ENCODE data around the gene CA7.
"Not testable (repeated sequence)": the region's sequence is repeated elsewhere in the genome, so short reads cannot be mapped to it uniquely, and the experiment has no call there.

CA7 gene

DNA sequence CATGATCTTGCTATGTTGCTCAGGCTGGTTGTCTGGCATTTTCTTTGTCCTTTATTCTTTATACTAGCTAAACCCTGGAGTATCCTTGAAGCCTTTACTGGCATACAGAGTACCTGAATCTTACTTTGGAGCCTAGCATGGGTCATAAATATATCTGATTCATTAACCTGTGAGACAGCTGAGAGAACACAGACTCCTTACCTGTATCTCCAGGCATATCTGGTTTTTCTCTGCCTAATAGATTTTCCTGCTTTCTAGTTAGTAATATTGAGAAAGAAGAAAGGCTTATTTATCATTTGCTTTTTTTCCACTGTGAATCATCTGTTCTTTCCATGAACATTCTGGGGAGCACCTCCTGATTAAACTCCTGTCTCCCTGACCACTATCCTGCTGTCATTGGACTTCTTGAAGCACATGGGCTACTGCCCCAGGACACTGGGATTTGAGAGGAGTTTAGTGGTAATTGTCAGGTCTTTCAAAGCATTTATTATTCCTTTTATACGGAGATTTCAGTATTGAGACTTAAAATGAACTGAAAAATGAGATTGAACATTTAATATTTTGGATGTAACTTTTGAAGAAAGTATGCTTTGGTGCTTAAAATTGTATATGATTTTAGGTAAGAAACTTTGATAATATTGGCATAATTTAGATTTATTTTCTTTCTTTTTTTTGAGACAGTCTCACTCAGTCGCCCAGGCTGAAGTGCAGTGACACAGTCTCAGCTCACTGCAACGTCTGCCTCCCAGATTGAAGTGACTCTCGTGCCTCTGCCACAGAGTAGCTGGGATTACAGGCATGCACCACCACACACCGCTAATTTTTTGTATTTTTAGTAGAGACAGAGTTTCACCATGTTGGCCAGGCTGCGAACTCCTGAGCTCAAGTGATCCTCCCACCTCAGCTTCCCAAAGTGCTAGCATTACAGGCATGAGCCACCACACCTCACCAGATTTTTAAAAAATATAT, 44.7 kb downstream of the CA7 start:
- H3K9me3 ChIP-seq (ENCODE audit: control insufficient read depth, low read length) = no peaks in the 10 kb centered on the region
- H3K9ac ChIP-seq (ENCODE audit: low read length) = no peak overlapping the region
- peaks cover 52% of the 10 kb centered on the region for H3K36me3 ChIP-seq (ENCODE audit: control insufficient read depth, insufficient read depth, low read length, severe bottlenecking)
- no peaks in the 10 kb centered on the region for H3K27me3 ChIP-seq (replicated peaks; ENCODE audit: control insufficient read depth, insufficient read depth, low read length)
- H3K4me3 ChIP-seq (ENCODE audit: low read length) = no peak overlapping the region
- no peak for DNase-seq (ENCODE audit: low read depth)
- peaks cover 16% of the 10 kb centered on the region for H3K4me1 ChIP-seq (ENCODE audit: control insufficient read depth, insufficient read depth, low read length)

DNA sequence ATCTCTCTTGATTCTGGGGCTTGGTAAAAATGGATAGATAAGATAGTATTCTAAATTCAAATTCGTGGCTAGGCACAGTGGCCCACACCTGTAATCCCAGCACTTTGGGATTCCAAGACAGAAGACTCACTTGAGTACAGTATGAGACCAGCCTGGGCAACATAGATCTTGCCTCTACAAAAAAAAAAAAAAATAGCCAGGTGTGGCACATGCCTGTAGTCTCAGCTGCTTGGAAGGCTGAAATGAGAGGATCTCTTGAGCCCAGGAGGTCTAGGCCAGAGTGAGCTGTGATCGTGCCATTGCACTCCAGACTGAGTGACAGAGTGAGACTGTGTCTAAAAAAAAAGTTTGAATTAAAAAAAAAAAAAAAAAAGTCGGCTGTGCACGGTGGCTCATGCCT, 45.4 kb downstream of the CA7 start:
- Histone ChIP-seq H3K27me3 (replicated peaks; ENCODE audit: control insufficient read depth, insufficient read depth, low read length) (no peaks in the 10 kb centered on the region), H3K4me3 (ENCODE audit: low read length) (no peak overlapping the region), H3K9me3 (ENCODE audit: control insufficient read depth, low read length) (no peaks in the 10 kb centered on the region), H3K36me3 (ENCODE audit: control insufficient read depth, insufficient read depth, low read length, severe bottlenecking) (peaks cover 49% of the 10 kb centered on the region), H3K4me1 (ENCODE audit: control insufficient read depth, insufficient read depth, low read length) (peaks cover 16% of the 10 kb centered on the region), H3K9ac (ENCODE audit: low read length) (no peak overlapping the region)
- DNase-seq (ENCODE audit: low read depth) = no peak

- Histone ChIP-seq H3K9ac (ENCODE audit: low read length) (no peak overlapping the region), H3K36me3 (ENCODE audit: control insufficient read depth, insufficient read depth, low read length, severe bottlenecking) (peaks cover 37% of the 10 kb centered on the region), H3K4me3 (ENCODE audit: low read length) (no peak overlapping the region), H3K27me3 (replicated peaks; ENCODE audit: control insufficient read depth, insufficient read depth, low read length) (no peaks in the 10 kb centered on the region), H3K9me3 (ENCODE audit: control insufficient read depth, low read length) (no peaks in the 10 kb centered on the region), H3K4me1 (ENCODE audit: control insufficient read depth, insufficient read depth, low read length) (peaks cover 11% of the 10 kb centered on the region)
- DNase-seq (ENCODE audit: low read depth) = no peak
These were observed 46.6 kb downstream of the CA7 start for GRCh38 chr16:66890799-66891198.

GRCh38 chr16:66891360-66891759, 47.1 kb downstream of the CA7 start:
- H3K4me1 ChIP-seq (ENCODE audit: control insufficient read depth, insufficient read depth, low read length) = peaks cover 5% of the 10 kb centered on the region
- no peak overlapping the region for H3K4me3 ChIP-seq (ENCODE audit: low read length)
- peaks cover 32% of the 10 kb centered on the region for H3K36me3 ChIP-seq (ENCODE audit: control insufficient read depth, insufficient read depth, low read length, severe bottlenecking)
- H3K27me3 ChIP-seq (replicated peaks; ENCODE audit: control insufficient read depth, insufficient read depth, low read length) = no peaks in the 10 kb centered on the region
- H3K9ac ChIP-seq (ENCODE audit: low read length) = no peak overlapping the region
- no peak for DNase-seq (ENCODE audit: low read depth)
- no peaks in the 10 kb centered on the region for H3K9me3 ChIP-seq (ENCODE audit: control insufficient read depth, low read length)

GRCh38 chr16:66891797-66892196, 47.6 kb downstream of the CA7 start:
- no peak overlapping the region for H3K4me3 ChIP-seq (ENCODE audit: low read length)
- no peaks in the 10 kb centered on the region for H3K27me3 ChIP-seq (replicated peaks; ENCODE audit: control insufficient read depth, insufficient read depth, low read length)
- no peak for DNase-seq (ENCODE audit: low read depth)
- no peaks in the 10 kb centered on the region for H3K9me3 ChIP-seq (ENCODE audit: control insufficient read depth, low read length)
- peaks cover 1% of the 10 kb centered on the region for H3K4me1 ChIP-seq (ENCODE audit: control insufficient read depth, insufficient read depth, low read length)
- peaks cover 27% of the 10 kb centered on the region for H3K36me3 ChIP-seq (ENCODE audit: control insufficient read depth, insufficient read depth, low read length, severe bottlenecking)
- H3K9ac ChIP-seq (ENCODE audit: low read length) = no peak overlapping the region

GRCh38 chr16:66894055-66894454, 49.8 kb downstream of the CA7 start:
- H3K4me1 ChIP-seq (ENCODE audit: control insufficient read depth, insufficient read depth, low read length) = no peaks in the 10 kb centered on the region
- H3K4me3 ChIP-seq (ENCODE audit: low read length) = no peak overlapping the region
- H3K27me3 ChIP-seq (replicated peaks; ENCODE audit: control insufficient read depth, insufficient read depth, low read length) = no peaks in the 10 kb centered on the region
- H3K9ac ChIP-seq (ENCODE audit: low read length) = no peak overlapping the region
- DNase-seq (ENCODE audit: low read depth) = no peak
- no peaks in the 10 kb centered on the region for H3K9me3 ChIP-seq (ENCODE audit: control insufficient read depth, low read length)
- H3K36me3 ChIP-seq (ENCODE audit: control insufficient read depth, insufficient read depth, low read length, severe bottlenecking) = peaks cover 21% of the 10 kb centered on the region

GRCh38 chr16:66894948-66895688, 50.9 kb downstream of the CA7 start:
- no peak overlapping the region for H3K4me3 ChIP-seq (ENCODE audit: low read length)
- DNase-seq (ENCODE audit: low read depth) = peak; percentile 91
- H3K9me3 ChIP-seq (ENCODE audit: control insufficient read depth, low read length) = no peaks in the 10 kb centered on the region
- H3K9ac ChIP-seq (ENCODE audit: low read length) = peak overlapping the region; percentile 16
- no peaks in the 10 kb centered on the region for H3K27me3 ChIP-seq (replicated peaks; ENCODE audit: control insufficient read depth, insufficient read depth, low read length)
- H3K36me3 ChIP-seq (ENCODE audit: control insufficient read depth, insufficient read depth, low read length, severe bottlenecking) = peaks cover 14% of the 10 kb centered on the region
- H3K4me1 ChIP-seq (ENCODE audit: control insufficient read depth, insufficient read depth, low read length) = peaks cover 10% of the 10 kb centered on the region

- Histone ChIP-seq H3K9me3 (ENCODE audit: control insufficient read depth, low read length) (no peaks in the 10 kb centered on the region), H3K36me3 (ENCODE audit: control insufficient read depth, insufficient read depth, low read length, severe bottlenecking) (peaks cover 13% of the 10 kb centered on the region), H3K4me3 (ENCODE audit: low read length) (no peak overlapping the region), H3K9ac (ENCODE audit: low read length) (peak overlapping the region; percentile 16), H3K27me3 (replicated peaks; ENCODE audit: control insufficient read depth, insufficient read depth, low read length) (no peaks in the 10 kb centered on the region), H3K4me1 (ENCODE audit: control insufficient read depth, insufficient read depth, low read length) (peaks cover 14% of the 10 kb centered on the region)
- DNase-seq (ENCODE audit: low read depth) = no peak
These were observed 51.4 kb downstream of the CA7 start for GRCh38 chr16:66895689-66895979.

- no peak for DNase-seq (ENCODE audit: low read depth)
- no peaks in the 10 kb centered on the region for H3K9me3 ChIP-seq (ENCODE audit: control insufficient read depth, low read length)
- H3K4me1 ChIP-seq (ENCODE audit: control insufficient read depth, insufficient read depth, low read length) = peaks cover 18% of the 10 kb centered on the region
- H3K27me3 ChIP-seq (replicated peaks; ENCODE audit: control insufficient read depth, insufficient read depth, low read length) = no peaks in the 10 kb centered on the region
- H3K9ac ChIP-seq (ENCODE audit: low read length) = peak overlapping the region; percentile 0
- no peak overlapping the region for H3K4me3 ChIP-seq (ENCODE audit: low read length)
- peaks cover 10% of the 10 kb centered on the region for H3K36me3 ChIP-seq (ENCODE audit: control insufficient read depth, insufficient read depth, low read length, severe bottlenecking)
These were observed 51.8 kb downstream of the CA7 start for GRCh38 chr16:66895999-66896398.

DNA sequence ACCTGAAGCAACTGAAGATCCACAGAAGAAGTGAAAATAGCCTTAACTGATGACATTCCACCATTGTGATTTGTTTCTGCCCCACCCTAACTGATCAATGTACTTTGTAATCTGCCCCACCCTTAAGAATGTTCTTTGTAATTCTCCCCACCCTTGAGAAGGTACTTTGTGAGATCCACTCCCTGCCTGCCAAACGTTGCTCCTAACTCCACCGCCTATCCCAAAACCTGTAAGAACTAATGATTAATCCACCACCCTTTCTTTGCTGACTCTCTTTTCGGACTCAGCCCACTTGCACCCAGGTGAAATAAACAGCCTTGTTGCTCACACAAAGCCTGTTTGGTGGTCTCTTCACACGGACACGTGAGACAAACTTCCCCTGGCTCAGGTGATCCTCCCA, 52.5 kb downstream of the CA7 start:
- peaks cover 19% of the 10 kb centered on the region for H3K4me1 ChIP-seq (ENCODE audit: control insufficient read depth, insufficient read depth, low read length)
- not testable (repeated sequence) for H3K9me3 ChIP-seq (ENCODE audit: control insufficient read depth, low read length); H3K9ac ChIP-seq (ENCODE audit: low read length); H3K27me3 ChIP-seq (replicated peaks; ENCODE audit: control insufficient read depth, insufficient read depth, low read length); H3K36me3 ChIP-seq (ENCODE audit: control insufficient read depth, insufficient read depth, low read length, severe bottlenecking); DNase-seq (ENCODE audit: low read depth); H3K4me3 ChIP-seq (ENCODE audit: low read length)

DNA sequence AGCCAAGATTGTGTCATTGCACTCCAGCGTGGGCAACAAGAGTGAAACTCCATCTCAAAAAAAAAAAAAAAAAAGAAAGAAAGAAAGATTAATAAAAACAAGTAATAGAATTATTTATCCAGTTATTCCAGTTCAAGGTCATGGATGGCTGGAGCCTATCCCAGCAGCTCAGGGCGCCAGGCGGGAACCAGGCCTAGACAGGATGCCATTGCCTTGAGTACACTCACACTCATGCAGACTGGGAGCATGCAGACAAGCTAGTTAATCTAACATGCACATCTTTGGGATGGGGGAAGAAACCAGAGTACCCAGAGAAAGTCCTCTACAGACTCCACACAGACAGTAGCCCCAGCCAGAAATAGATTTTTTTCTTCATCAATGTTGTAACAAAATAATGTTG, 54.0 kb downstream of the CA7 start:
- no peaks in the 10 kb centered on the region for H3K9me3 ChIP-seq (ENCODE audit: control insufficient read depth, low read length)
- H3K4me1 ChIP-seq (ENCODE audit: control insufficient read depth, insufficient read depth, low read length) = peaks cover 19% of the 10 kb centered on the region
- H3K9ac ChIP-seq (ENCODE audit: low read length) = no peak overlapping the region
- peaks cover 4% of the 10 kb centered on the region for H3K36me3 ChIP-seq (ENCODE audit: control insufficient read depth, insufficient read depth, low read length, severe bottlenecking)
- H3K4me3 ChIP-seq (ENCODE audit: low read length) = no peak overlapping the region
- no peaks in the 10 kb centered on the region for H3K27me3 ChIP-seq (replicated peaks; ENCODE audit: control insufficient read depth, insufficient read depth, low read length)
- no peak for DNase-seq (ENCODE audit: low read depth)
